Astrocyte (in vitro differentiated cells and primary cell): ENCODE measurements around the gene OR2W1. TPM values are rescaled to one million over a fixed set of nuclear protein-coding genes. Genes with fewer than 3 reads are reported as not detected.
A peak's percentile ranks its signal among the peaks of the same experiment; 100 is the strongest.

Experiments used
- DNase-seq: peaks from one replicate; pipeline ENCODE4 v3.0.0-alpha.2; 2010; ENCODE audit warnings: low read depth
- FAIRE-seq: peaks from 2 replicates; lab custom pipeline; 2011; peaks lifted over from hg19 to GRCh38; lab: Jason Lieb, UNC
- H2AFZ ChIP-seq: 2 replicates; pipeline ENCODE4 v1.6.0; 2012; ENCODE audit warnings: low read depth, low read length, inconsistent platforms
- H3K27ac ChIP-seq: 2 replicates; pipeline ENCODE4 v1.5.1; 2011; ENCODE audit warnings: low read depth, low read length, inconsistent platforms
- H3K27me3 ChIP-seq: 2 replicates; pipeline ENCODE4 v1.6.0; 2011; ENCODE audit warnings: low read length, inconsistent platforms; ENCODE audit not compliant: insufficient read depth
- H3K36me3 ChIP-seq: 2 replicates; pipeline ENCODE4 v1.5.1; 2011; ENCODE audit warnings: low read length, inconsistent platforms; ENCODE audit not compliant: insufficient read depth
- H3K4me1 ChIP-seq: 2 replicates; pipeline ENCODE4 v1.5.1; 2011; ENCODE audit warnings: low read length, inconsistent platforms; ENCODE audit not compliant: insufficient read depth
- H3K4me2 ChIP-seq: 2 replicates; pipeline ENCODE4 v1.6.0; 2012; ENCODE audit warnings: low read length, inconsistent platforms
- H3K4me3 ChIP-seq: 2 replicates; pipeline ENCODE4 v1.5.1; 2011; ENCODE audit warnings: low read depth, mild to moderate bottlenecking, low read length, inconsistent platforms; ENCODE audit not compliant: insufficient read depth
- H3K79me2 ChIP-seq: 2 replicates; pipeline ENCODE4 v1.6.0; 2012; ENCODE audit warnings: mild to moderate bottlenecking, low read length, inconsistent platforms; ENCODE audit not compliant: insufficient read depth
- H3K9ac ChIP-seq: 2 replicates; pipeline ENCODE4 v1.6.0; 2012; ENCODE audit warnings: mild to moderate bottlenecking, low read length, inconsistent platforms
- H3K9me3 ChIP-seq: 2 replicates; pipeline ENCODE4 v1.5.1; 2012; ENCODE audit warnings: low read depth, mild to moderate bottlenecking, low read length, inconsistent platforms; ENCODE audit not compliant: insufficient read depth
- H4K20me1 ChIP-seq: 2 replicates; pipeline ENCODE4 v1.6.0; 2012; ENCODE audit warnings: low read length, inconsistent platforms; ENCODE audit not compliant: insufficient read depth
- H3K27ac Mint-ChIP-seq: one replicate; pipeline ENCODE4 v1.8.0; 2021; ENCODE audit warnings: mild to moderate bottlenecking, mixed read lengths; ENCODE audit not compliant: unreplicated experiment
- H3K27me3 Mint-ChIP-seq: one replicate; pipeline ENCODE4 v1.8.0; 2021; ENCODE audit warnings: low read depth, mixed read lengths; ENCODE audit not compliant: unreplicated experiment
- H3K36me3 Mint-ChIP-seq: one replicate; pipeline ENCODE4 v1.8.0; 2021; ENCODE audit warnings: low read depth, mixed read lengths; ENCODE audit not compliant: unreplicated experiment
- H3K4me1 Mint-ChIP-seq: one replicate; pipeline ENCODE4 v1.8.0; 2021; ENCODE audit warnings: low read depth, mixed read lengths; ENCODE audit not compliant: unreplicated experiment
- H3K4me3 Mint-ChIP-seq: one replicate; pipeline ENCODE4 v1.8.0; 2021; ENCODE audit warnings: mild to moderate bottlenecking, moderate library complexity, mixed read lengths; ENCODE audit not compliant: unreplicated experiment
- H3K9me3 Mint-ChIP-seq: one replicate; pipeline ENCODE4 v1.8.0; 2021; ENCODE audit warnings: mild to moderate bottlenecking, mixed read lengths; ENCODE audit not compliant: unreplicated experiment
- CTCF ChIP-seq: IDR thresholded peaks from 2 replicates; pipeline ENCODE4 v1.5.1; 2011; ENCODE audit warnings: low read depth, mild to moderate bottlenecking, inconsistent platforms, low read length, moderate library complexity; ENCODE audit not compliant: insufficient read depth
- EZH2 ChIP-seq: IDR thresholded peaks from 2 replicates; pipeline ENCODE4 v1.6.1; 2012; ENCODE audit warnings: mild to moderate bottlenecking, low read length, inconsistent platforms; ENCODE audit not compliant: insufficient read depth
- total RNA-seq: library from RNA; stranded (reverse); gene quantifications from 2 replicates; pipeline ENCODE4 v1.2.1, GENCODE V29; 2021

The OR2W1 gene
- total RNA-seq, 1 donor from 2014 or later: not detected

DNA sequence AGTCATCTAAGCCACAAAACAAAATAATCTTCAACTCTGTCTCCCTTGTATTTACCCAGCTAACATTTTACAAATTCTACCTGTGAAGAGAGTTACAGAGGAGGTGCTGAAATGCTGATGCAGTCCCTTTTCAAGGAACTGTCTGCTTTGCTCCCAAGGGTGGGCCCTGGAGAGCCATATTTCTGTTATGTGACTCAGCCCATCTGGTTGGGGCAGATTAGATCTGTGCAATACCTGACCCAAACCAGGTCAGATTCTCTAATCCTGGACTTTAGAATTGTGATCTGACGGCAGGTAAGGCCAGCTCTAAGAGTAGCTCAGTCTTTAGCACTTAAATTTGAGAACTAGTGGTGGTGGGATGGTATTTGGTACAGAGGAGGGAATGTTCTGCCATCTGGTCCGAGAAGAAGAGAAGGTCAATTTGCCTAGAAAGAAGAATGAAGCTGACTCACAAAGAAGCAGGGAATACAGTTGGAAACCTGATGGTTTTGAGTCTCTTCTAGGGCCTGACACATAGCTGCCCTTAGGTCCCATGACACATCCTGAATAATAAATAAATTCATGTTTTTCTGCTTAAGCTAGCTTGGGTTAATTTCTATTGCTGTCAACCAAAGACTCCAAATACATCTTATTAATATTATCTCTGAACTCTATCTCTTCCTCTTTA is 48.0 kb downstream of the OR2W1 start:
- Histone ChIP-seq H3K4me1 (no peaks in the 10 kb centered on the region), H3K36me3 (peaks cover 2% of the 10 kb centered on the region), H2AFZ (no peak overlapping the region), H3K79me2 (no peaks in the 10 kb centered on the region), H3K4me3 (no peak overlapping the region), H3K27me3 (no peaks in the 10 kb centered on the region), H3K27ac (no peak overlapping the region), H3K9me3 (peaks cover 16% of the 10 kb centered on the region), H3K4me2 (no peak overlapping the region), H4K20me1 (no peaks in the 10 kb centered on the region), H3K9ac (no peak overlapping the region)
- Mint-ChIP-seq H3K9me3 (peaks cover 15% of the 10 kb centered on the region), H3K27ac (no peak overlapping the region), H3K27me3 (no peaks in the 10 kb centered on the region), H3K36me3 (peaks cover 4% of the 10 kb centered on the region), H3K4me1 (no peaks in the 10 kb centered on the region), H3K4me3 (no peak overlapping the region)
- DNase-seq (no peak), FAIRE-seq (no peak)
- no peak for TF ChIP-seq CTCF
- no peak for TF ChIP-seq EZH2

DNA sequence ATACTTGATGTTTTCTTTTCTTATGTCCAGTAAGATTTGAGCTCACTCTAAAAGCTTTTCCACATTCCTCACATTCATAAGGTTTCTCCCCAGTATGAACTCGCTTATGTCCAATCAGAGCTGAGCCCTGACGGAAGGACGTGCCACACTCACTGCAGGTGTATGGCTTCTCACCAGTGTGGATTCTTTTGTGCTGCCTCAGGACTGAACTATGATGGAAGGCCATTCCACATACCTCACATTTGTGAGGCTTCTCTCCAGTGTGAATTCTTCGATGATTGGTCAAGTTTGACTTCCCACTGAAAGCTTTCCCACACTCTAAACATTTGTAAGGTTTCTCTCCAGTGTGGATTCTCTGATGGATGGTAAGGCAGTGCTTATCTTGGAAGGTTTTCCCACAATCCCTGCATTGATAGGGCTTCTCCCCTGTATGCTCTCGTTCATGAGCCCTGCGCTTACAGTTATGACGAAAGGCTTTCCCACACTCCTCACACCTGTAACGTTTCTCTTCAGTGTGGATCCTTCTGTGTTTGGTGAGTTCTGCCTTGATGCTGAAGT is 49.8 kb downstream of the OR2W1 start:
- no peak for TF ChIP-seq EZH2
- no peak for TF ChIP-seq CTCF
- Histone ChIP-seq H3K36me3 (peaks cover 2% of the 10 kb centered on the region), H3K27ac (no peak overlapping the region), H3K4me2 (no peak overlapping the region), H4K20me1 (no peaks in the 10 kb centered on the region), H2AFZ (no peak overlapping the region), H3K9ac (no peak overlapping the region), H3K9me3 (peaks cover 16% of the 10 kb centered on the region), H3K4me3 (no peak overlapping the region), H3K27me3 (no peaks in the 10 kb centered on the region), H3K4me1 (no peaks in the 10 kb centered on the region), H3K79me2 (no peaks in the 10 kb centered on the region)
- Mint-ChIP-seq H3K36me3 (peaks cover 4% of the 10 kb centered on the region), H3K9me3 (peaks cover 15% of the 10 kb centered on the region), H3K4me1 (no peaks in the 10 kb centered on the region), H3K4me3 (peak overlapping the region; percentile 15), H3K27me3 (no peaks in the 10 kb centered on the region), H3K27ac (peak overlapping the region; percentile 75)
- no peak for FAIRE-seq
- no peak for DNase-seq

Other genes starting within 250 kb of the OR2W1 start
- 50.8 and 54.5 TPM in 2 replicates for gene TRIM27, start 121.2 kb downstream of the OR2W1 start, total RNA-seq
- 1.2 and 1.7 TPM in 2 replicates for gene ZNF311, start 39.9 kb downstream of the OR2W1 start, total RNA-seq
- gene OR2B3, start 42.1 kb upstream of the OR2W1 start, total RNA-seq: not detected in 2 replicates
- not detected in 2 replicates for gene OR2J1, start 54.3 kb upstream of the OR2W1 start, total RNA-seq
- gene OR2J3, start 62.9 kb upstream of the OR2W1 start, total RNA-seq: not detected in 2 replicates
- not detected in 2 replicates for gene OR2J2, start 125.7 kb upstream of the OR2W1 start, total RNA-seq